D721Med (cell line): ENCODE results near the gene CERCAM.

ENCODE experiments used
- DNase-seq: peaks from one replicate; pipeline ENCODE4 v3.0.0; 2011; ENCODE audit warnings: low spot score; ENCODE audit not compliant: insufficient read length
- FAIRE-seq: peaks from 2 replicates; lab custom pipeline; 2011; peaks lifted over from hg19 to GRCh38; lab: Jason Lieb, UNC
- CTCF ChIP-seq: IDR thresholded peaks from 2 replicates; pipeline ENCODE4 v1.5.1; 2012; ENCODE audit warnings: mild to moderate bottlenecking, control low read depth; ENCODE audit not compliant: insufficient read depth; ENCODE audit errors: missing control alignments

Gene CERCAM

GRCh38 chr9:128428644-128429512, 8.2 kb downstream of the CERCAM start:
- FAIRE-seq (no peak), DNase-seq (no peak)
- no peak for TF ChIP-seq CTCF

GRCh38 chr9:128429513-128430086, 8.9 kb downstream of the CERCAM start:
- FAIRE-seq (no peak), DNase-seq (no peak)
- peak; percentile 6 for TF ChIP-seq CTCF

GRCh38 chr9:128431207-128431606, 10.6 kb downstream of the CERCAM start:
- FAIRE-seq: no peak
- TF ChIP-seq CTCF: no peak

GRCh38 chr9:128434340-128434739, 13.7 kb downstream of the CERCAM start:
- DNase-seq (no peak), FAIRE-seq (no peak)
- TF ChIP-seq CTCF: no peak

More at GRCh38 chr9:128431207-128431606, 10.6 kb downstream of the CERCAM start:
- no peak for DNase-seq

GRCh38 chr9:128435611-128436010, 15.0 kb downstream of the CERCAM start:
- no peak for DNase-seq
- FAIRE-seq: no peak
- no peak for TF ChIP-seq CTCF

GRCh38 chr9:128438343-128439109, 17.9 kb downstream of the CERCAM start:
- TF ChIP-seq CTCF: peak; percentile 87
- FAIRE-seq (no peak), DNase-seq (peak; percentile 74)
